Endothelial cell of umbilical vein (primary cell): ENCODE results near the gene EPAS1. TPM values are rescaled to one million over a fixed set of nuclear protein-coding genes. Genes with fewer than 3 reads are reported as not detected.

Source experiments
- BruUV-seq: library from RNA; stranded (reverse); fragments of 400-500 nt; replicated peaks from 2 replicates; lab custom pipeline; 2021; lab: Mats Ljungman, UMichigan
- CTCF ChIA-PET: fragments of 300-600, 350-600 bp; sonication (Branson Sonifier 250); formaldehyde crosslinking; loops from one replicate; lab custom pipeline; 2021; ENCODE audit warnings: antibody characterized with exemption, inconsistent platforms; lab: Charles Lee
- POLR2A ChIA-PET: fragments of 300-600, 350-600 bp; sonication (Branson Sonifier 250); formaldehyde crosslinking; loops from one replicate; lab custom pipeline; 2021; ENCODE audit warnings: antibody characterized with exemption, inconsistent platforms; lab: Charles Lee
- DNase-seq: peaks from one replicate; pipeline ENCODE4 v3.0.0-alpha.2; 2011; ENCODE audit warnings: low read depth, low spot score
- FAIRE-seq: peaks from 2 replicates; lab custom pipeline; 2011; peaks lifted over from hg19 to GRCh38; lab: Jason Lieb, UNC
- H2AFZ ChIP-seq: 2 replicates; pipeline ENCODE4 v1.6.0; 2012; ENCODE audit warnings: low read depth, low read length, control low read depth, inconsistent platforms
- H3K27ac ChIP-seq: 2 replicates; pipeline ENCODE4 v1.5.1; 2011; ENCODE audit warnings: low read depth, mild to moderate bottlenecking, control low read depth, low read length, moderate library complexity; ENCODE audit not compliant: insufficient read depth
- H3K27me3 ChIP-seq, 2 experiments: 2 replicates each; pipeline versions ENCODE4 v1.6.0 to v1.6.1; 2011; ENCODE audit warnings: low read length in 2 of 2, mixed read lengths in 1 of 2; ENCODE audit not compliant: control insufficient read depth in 2 of 2, insufficient read depth in 2 of 2
- H3K36me3 ChIP-seq, 2 experiments: 2 replicates in 1 of 2; 3 replicates in 1 of 2; pipeline ENCODE4 v1.5.1; 2011; ENCODE audit warnings: low read length in 2 of 2, mild to moderate bottlenecking in 1 of 2, moderate library complexity in 1 of 2; ENCODE audit not compliant: control insufficient read depth in 2 of 2, insufficient read depth in 2 of 2; ENCODE audit errors: extremely low read depth in 1 of 2
- H3K4me1 ChIP-seq: 3 replicates; pipeline ENCODE4 v1.5.1; 2011; ENCODE audit warnings: mild to moderate bottlenecking, low read length; ENCODE audit not compliant: control insufficient read depth, insufficient read depth; ENCODE audit errors: extremely low read depth
- H3K4me2 ChIP-seq: 2 replicates; pipeline ENCODE4 v1.6.1; 2011; ENCODE audit warnings: low read length, control low read depth, mixed read lengths; ENCODE audit not compliant: insufficient read depth
- H3K4me3 ChIP-seq, 3 experiments: fragments of 200-600 bp in 1 of 3; sonication (generic), shearing (Covaris generic) in 1 of 3; replicated peaks in 1 of 3; 2 replicates each; pipeline ENCODE4 v1.5.1; 2011 to 2016; ENCODE audit warnings: control low read depth in 3 of 3, low read length in 3 of 3, mild to moderate bottlenecking in 2 of 3, inconsistent platforms in 1 of 3, low read depth in 1 of 3, moderate library complexity in 1 of 3; ENCODE audit not compliant: insufficient read depth in 1 of 3
- H3K79me2 ChIP-seq: 2 replicates; pipeline ENCODE4 v1.6.0; 2012; ENCODE audit warnings: low read length, inconsistent platforms; ENCODE audit not compliant: control insufficient read depth, insufficient read depth
- H3K9ac ChIP-seq: replicated peaks from 2 replicates; pipeline ENCODE3; 2011; ENCODE audit warnings: low read length, control low read depth; ENCODE audit not compliant: insufficient read depth; ENCODE audit errors: extremely low read depth
- H3K9me1 ChIP-seq: replicated peaks from 3 replicates; pipeline ENCODE4 v1.6.0; 2011; ENCODE audit warnings: mild to moderate bottlenecking, low read length; ENCODE audit not compliant: control insufficient read depth, insufficient read depth; ENCODE audit errors: extremely low read depth
- H3K9me3 ChIP-seq: replicated peaks from 2 replicates; pipeline ENCODE4 v1.5.1; 2012; ENCODE audit warnings: low read length, inconsistent platforms; ENCODE audit not compliant: control insufficient read depth, insufficient read depth
- H4K20me1 ChIP-seq: replicated peaks from 2 replicates; pipeline ENCODE3; 2011; ENCODE audit warnings: mild to moderate bottlenecking, low read length; ENCODE audit not compliant: control insufficient read depth, insufficient read depth; ENCODE audit errors: extremely low read depth
- EZH2 ChIP-seq: IDR thresholded peaks from 2 replicates; pipeline ENCODE4 v1.6.1; 2012; ENCODE audit warnings: borderline replicate concordance, low read depth, mild to moderate bottlenecking, moderate library complexity, low read length, inconsistent platforms; ENCODE audit not compliant: severe bottlenecking
- FOS ChIP-seq: IDR thresholded peaks from 2 replicates; pipeline ENCODE4 v1.6.1; 2011; ENCODE audit warnings: mild to moderate bottlenecking, low read length, moderate library complexity, borderline replicate concordance; ENCODE audit not compliant: insufficient read depth
- GATA2 ChIP-seq: IDR thresholded peaks from 2 replicates; pipeline ENCODE4 v1.7.0; 2011; ENCODE audit warnings: low read depth, mild to moderate bottlenecking, moderate library complexity, mixed read lengths, low read length; ENCODE audit not compliant: insufficient read length, insufficient read depth
- JUN ChIP-seq: IDR thresholded peaks from 2 replicates; pipeline ENCODE4 v1.6.1; 2011; ENCODE audit warnings: borderline replicate concordance, low read depth; ENCODE audit not compliant: insufficient read length, insufficient read depth
- MYC ChIP-seq: IDR thresholded peaks from one replicate; pipeline ENCODE4 v1.6.1; 2011; ENCODE audit warnings: mild to moderate bottlenecking, low read depth, low read length
- POLR2A ChIP-seq: IDR thresholded peaks from 2 replicates; pipeline ENCODE4 v1.6.1; 2012; ENCODE audit warnings: low read depth, mild to moderate bottlenecking, control low read depth, low read length
- POLR2AphosphoS5 ChIP-seq: IDR thresholded peaks from 2 replicates; pipeline ENCODE4 v1.6.1; 2012; ENCODE audit warnings: low read depth, mild to moderate bottlenecking, control low read depth, low read length, moderate library complexity; ENCODE audit not compliant: insufficient read depth
- dilution Hi-C: fragments of 300-500 bp; cut with MboI; formaldehyde crosslinking; loops from one replicate; pipeline ENCODE4 v1.15.0; 2019; ENCODE audit warnings: low sequenced_read_pairs; ENCODE audit not compliant: extremely low pct_ligation_motif_present
- intact Hi-C: fragments of 100-400 bp; cut with micrococcal nuclease; formaldehyde crosslinking; loops from one replicate; pipeline ENCODE4 v1.10.0; 2022
- polyA plus RNA-seq, 4 experiments: library from polyadenylated mRNA; depleted of rRNA in 3 of 4; stranded (reverse) in 3 of 4; unstranded in 1 of 4; fragments of >200 nt; gene quantifications; 2 replicates each; pipeline versions ENCODE4 v1.2.1 to v1.2.3, GENCODE V29; 2011 to 2012; ENCODE audit warnings: missing spikeins in 1 of 4
- total RNA-seq: library from RNA; stranded (reverse); gene quantifications from 2 replicates; pipeline ENCODE4 v1.2.3, GENCODE V29; 2021
- TF ChIP-seq, protein P1 (sequence below), 2 donors: IDR thresholded peaks; 1 replicate in 1 of 2; 2 replicates in 1 of 2; pipeline ENCODE4 v1.5.1; 2011; ENCODE audit warnings: low read length in 2 of 2, mild to moderate bottlenecking in 2 of 2, moderate library complexity in 2 of 2, control low read depth in 1 of 2, inconsistent platforms in 1 of 2, low read depth in 1 of 2; ENCODE audit not compliant: insufficient read depth in 1 of 2; ENCODE audit errors: extremely low read depth in 1 of 2
- TF ChIP-seq, protein P2 (sequence below): IDR thresholded peaks from 2 replicates; pipeline ENCODE4 v1.6.1; 2011; ENCODE audit not compliant: insufficient read depth, insufficient read length

EPAS1 gene
- total and polyA plus RNA-seq, 2 donors (not counting 3 experiments of a cell fraction or from before 2014, with no cell fraction given): 229 to 374 TPM

DNA sequence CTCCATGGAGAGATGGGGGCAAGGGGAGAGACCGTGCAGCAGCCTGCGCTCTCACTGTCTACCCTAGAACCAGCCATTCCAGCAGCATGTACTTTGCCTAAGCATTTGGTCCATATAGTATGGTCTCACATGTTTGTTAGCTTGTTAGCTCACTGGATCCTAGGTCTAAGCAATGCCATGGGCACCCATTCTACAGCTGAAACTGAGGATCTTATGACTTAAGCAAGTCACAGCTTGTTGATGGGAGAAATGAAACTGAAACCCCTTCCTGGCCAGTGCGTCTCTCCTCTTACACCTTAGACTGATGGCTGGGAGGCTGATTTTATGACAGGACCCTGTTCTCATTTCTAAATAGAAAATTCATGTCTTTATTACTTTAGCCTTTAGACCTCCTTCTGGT lies 90.1 kb downstream of the EPAS1 start:
- no peaks in the 10 kb centered on the region for H3K9me3 ChIP-seq
- H3K79me2 ChIP-seq: no peaks in the 10 kb centered on the region
- TF ChIP-seq EZH2 (no peak), GATA2 (no peak), FOS (no peak), POLR2A (no peak), POLR2AphosphoS5 (no peak), JUN (no peak), MYC (no peak)
- TF ChIP-seq, protein P1, sequence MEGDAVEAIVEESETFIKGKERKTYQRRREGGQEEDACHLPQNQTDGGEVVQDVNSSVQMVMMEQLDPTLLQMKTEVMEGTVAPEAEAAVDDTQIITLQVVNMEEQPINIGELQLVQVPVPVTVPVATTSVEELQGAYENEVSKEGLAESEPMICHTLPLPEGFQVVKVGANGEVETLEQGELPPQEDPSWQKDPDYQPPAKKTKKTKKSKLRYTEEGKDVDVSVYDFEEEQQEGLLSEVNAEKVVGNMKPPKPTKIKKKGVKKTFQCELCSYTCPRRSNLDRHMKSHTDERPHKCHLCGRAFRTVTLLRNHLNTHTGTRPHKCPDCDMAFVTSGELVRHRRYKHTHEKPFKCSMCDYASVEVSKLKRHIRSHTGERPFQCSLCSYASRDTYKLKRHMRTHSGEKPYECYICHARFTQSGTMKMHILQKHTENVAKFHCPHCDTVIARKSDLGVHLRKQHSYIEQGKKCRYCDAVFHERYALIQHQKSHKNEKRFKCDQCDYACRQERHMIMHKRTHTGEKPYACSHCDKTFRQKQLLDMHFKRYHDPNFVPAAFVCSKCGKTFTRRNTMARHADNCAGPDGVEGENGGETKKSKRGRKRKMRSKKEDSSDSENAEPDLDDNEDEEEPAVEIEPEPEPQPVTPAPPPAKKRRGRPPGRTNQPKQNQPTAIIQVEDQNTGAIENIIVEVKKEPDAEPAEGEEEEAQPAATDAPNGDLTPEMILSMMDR (IDR thresholded peaks at IDR 0.05; ENCODE audit: extremely low read depth in 1 of 2, insufficient read depth in 1 of 2, low read depth in 1 of 2, low read length in 2 of 2): no peak
- TF ChIP-seq, protein P2, sequence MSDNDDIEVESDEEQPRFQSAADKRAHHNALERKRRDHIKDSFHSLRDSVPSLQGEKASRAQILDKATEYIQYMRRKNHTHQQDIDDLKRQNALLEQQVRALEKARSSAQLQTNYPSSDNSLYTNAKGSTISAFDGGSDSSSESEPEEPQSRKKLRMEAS: no peak
- H3K9me1 ChIP-seq: no peaks in the 10 kb centered on the region
- H3K36me3 ChIP-seq: peaks cover 18 to 39% of the 10 kb centered on the region in 2 experiments
- H2AFZ ChIP-seq: no peak overlapping the region
- intact Hi-C loops (no loop called here), dilution Hi-C loops (no loop called here)
- H3K4me3 ChIP-seq: no peak overlapping the region
- no peaks in the 10 kb centered on the region for H4K20me1 ChIP-seq
- DNase-seq: no peak
- H3K4me2 ChIP-seq: no peak overlapping the region
- ChIA-PET CTCF (no interaction called here), POLR2A (no interaction called here)
- no peaks in the 10 kb centered on the region for H3K4me1 ChIP-seq
- BruUV-seq: no TSS peak
- no peak overlapping the region for H3K9ac ChIP-seq
- no peaks in the 10 kb centered on the region for H3K27me3 ChIP-seq
- no peak for FAIRE-seq
- H3K27ac ChIP-seq: no peak overlapping the region
